Panc1 (cell line): ENCODE data around the gene LMF1.

Experiments
- TCF7L2 ChIP-seq: IDR thresholded peaks from 2 replicates; pipeline ENCODE4 v1.6.1; 2011; ENCODE audit warnings: mild to moderate bottlenecking, low read depth, low read length, inconsistent platforms
- TF ChIP-seq, protein P1 (sequence below): fragments of 450-650 bp; IDR thresholded peaks from 2 replicates; pipeline ENCODE4 v1.5.1; 2017; ENCODE audit warnings: mild to moderate bottlenecking
- TF ChIP-seq, protein P2 (sequence below), 2 experiments: IDR thresholded peaks; 2 replicates each; pipeline ENCODE4 v1.6.1; 2011 to 2012; ENCODE audit warnings: low read depth in 2 of 2, control low read depth in 1 of 2, low read length in 1 of 2, mild to moderate bottlenecking in 1 of 2, moderate library complexity in 1 of 2; ENCODE audit not compliant: insufficient read depth in 1 of 2

DNA sequence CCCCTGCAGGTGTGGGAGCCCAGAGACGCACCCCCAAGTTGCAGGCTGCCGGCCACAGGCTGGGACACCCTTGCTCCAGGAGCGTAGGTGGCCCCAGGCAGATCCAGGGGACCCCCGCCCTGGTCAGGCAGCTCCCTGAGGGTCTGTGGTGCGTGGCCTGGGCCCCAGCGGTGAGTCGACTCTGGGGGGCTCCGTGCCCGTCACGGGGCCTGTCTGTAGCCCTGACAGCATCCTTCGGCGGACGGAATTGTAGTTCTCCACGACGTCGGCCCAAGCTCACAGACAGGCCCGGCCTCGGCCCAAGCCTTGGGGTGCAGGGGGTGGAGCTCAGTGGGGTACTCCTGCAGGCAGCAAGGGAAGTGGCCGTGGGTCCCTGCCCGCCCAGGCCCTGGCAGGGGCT, 82.9 kb downstream of the LMF1 start:
- TF ChIP-seq, protein P1, sequence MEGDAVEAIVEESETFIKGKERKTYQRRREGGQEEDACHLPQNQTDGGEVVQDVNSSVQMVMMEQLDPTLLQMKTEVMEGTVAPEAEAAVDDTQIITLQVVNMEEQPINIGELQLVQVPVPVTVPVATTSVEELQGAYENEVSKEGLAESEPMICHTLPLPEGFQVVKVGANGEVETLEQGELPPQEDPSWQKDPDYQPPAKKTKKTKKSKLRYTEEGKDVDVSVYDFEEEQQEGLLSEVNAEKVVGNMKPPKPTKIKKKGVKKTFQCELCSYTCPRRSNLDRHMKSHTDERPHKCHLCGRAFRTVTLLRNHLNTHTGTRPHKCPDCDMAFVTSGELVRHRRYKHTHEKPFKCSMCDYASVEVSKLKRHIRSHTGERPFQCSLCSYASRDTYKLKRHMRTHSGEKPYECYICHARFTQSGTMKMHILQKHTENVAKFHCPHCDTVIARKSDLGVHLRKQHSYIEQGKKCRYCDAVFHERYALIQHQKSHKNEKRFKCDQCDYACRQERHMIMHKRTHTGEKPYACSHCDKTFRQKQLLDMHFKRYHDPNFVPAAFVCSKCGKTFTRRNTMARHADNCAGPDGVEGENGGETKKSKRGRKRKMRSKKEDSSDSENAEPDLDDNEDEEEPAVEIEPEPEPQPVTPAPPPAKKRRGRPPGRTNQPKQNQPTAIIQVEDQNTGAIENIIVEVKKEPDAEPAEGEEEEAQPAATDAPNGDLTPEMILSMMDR: no peak
- TF ChIP-seq TCF7L2: no peak
- TF ChIP-seq, protein P2, sequence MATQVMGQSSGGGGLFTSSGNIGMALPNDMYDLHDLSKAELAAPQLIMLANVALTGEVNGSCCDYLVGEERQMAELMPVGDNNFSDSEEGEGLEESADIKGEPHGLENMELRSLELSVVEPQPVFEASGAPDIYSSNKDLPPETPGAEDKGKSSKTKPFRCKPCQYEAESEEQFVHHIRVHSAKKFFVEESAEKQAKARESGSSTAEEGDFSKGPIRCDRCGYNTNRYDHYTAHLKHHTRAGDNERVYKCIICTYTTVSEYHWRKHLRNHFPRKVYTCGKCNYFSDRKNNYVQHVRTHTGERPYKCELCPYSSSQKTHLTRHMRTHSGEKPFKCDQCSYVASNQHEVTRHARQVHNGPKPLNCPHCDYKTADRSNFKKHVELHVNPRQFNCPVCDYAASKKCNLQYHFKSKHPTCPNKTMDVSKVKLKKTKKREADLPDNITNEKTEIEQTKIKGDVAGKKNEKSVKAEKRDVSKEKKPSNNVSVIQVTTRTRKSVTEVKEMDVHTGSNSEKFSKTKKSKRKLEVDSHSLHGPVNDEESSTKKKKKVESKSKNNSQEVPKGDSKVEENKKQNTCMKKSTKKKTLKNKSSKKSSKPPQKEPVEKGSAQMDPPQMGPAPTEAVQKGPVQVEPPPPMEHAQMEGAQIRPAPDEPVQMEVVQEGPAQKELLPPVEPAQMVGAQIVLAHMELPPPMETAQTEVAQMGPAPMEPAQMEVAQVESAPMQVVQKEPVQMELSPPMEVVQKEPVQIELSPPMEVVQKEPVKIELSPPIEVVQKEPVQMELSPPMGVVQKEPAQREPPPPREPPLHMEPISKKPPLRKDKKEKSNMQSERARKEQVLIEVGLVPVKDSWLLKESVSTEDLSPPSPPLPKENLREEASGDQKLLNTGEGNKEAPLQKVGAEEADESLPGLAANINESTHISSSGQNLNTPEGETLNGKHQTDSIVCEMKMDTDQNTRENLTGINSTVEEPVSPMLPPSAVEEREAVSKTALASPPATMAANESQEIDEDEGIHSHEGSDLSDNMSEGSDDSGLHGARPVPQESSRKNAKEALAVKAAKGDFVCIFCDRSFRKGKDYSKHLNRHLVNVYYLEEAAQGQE (IDR thresholded peaks at IDR 0.05; ENCODE audit: insufficient read depth in 1 of 2, low read depth in 2 of 2, low read length in 1 of 2): no peak
